ENCODE data around the gene RNF4. TPM values are rescaled to one million over a fixed set of nuclear protein-coding genes. Genes with fewer than 3 reads are reported as not detected.

RNF4 gene
- total and polyA plus RNA-seq, 2 donors, result 41.3 to 43.1 TPM

DNA sequence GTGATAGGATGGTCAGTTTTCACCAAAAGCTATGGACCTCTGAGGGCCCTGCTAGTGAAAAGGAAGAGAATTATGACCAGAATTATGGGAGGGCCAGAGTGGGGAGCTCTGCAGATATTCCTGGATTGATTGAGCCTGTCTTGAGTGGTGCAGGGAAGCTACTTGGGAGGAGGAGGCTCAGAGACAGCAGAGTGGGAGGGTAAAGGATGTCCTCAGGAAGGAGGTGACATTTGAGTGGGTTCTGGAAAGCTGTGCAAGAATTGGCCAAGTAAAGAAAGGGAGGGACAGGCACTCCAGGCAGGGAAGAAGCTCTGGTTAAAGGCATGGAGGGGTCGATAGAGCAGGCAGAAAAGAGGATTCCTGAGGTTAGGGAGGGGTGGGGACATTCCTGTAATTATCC lies 24.1 kb downstream of the RNF4 start:
- no peak overlapping the region for H3K4me3 ChIP-seq (ENCODE audit: low read length in 2 of 2)
- 94% methylated on average over 1 of the region's 1 CpG for WGBS
- no peaks in the 10 kb centered on the region for H3K4me1 ChIP-seq (ENCODE audit: control insufficient read depth in 2 of 2, insufficient read depth in 2 of 2, low read length in 2 of 2)
- H3K27me3 ChIP-seq (ENCODE audit: control insufficient read depth in 2 of 2, insufficient read depth in 1 of 2, low read length in 1 of 2), result no peaks in the 10 kb centered on the region
- no peak for DNase-seq (ENCODE audit: low read depth in 6 of 9, low spot score in 9 of 9)
- no peak overlapping the region for H3K27ac ChIP-seq (ENCODE audit: low read depth in 1 of 2, low read length in 1 of 2)
- H3K36me3 ChIP-seq (ENCODE audit: control insufficient read depth in 2 of 2, insufficient read depth in 2 of 2, low read length in 1 of 2), result peaks cover 75 to 79% of the 10 kb centered on the region in 2 donors
- H3K9me3 ChIP-seq (ENCODE audit: control insufficient read depth in 2 of 2, insufficient read depth in 1 of 2, low read length in 1 of 2), result no peaks in the 10 kb centered on the region

DNA sequence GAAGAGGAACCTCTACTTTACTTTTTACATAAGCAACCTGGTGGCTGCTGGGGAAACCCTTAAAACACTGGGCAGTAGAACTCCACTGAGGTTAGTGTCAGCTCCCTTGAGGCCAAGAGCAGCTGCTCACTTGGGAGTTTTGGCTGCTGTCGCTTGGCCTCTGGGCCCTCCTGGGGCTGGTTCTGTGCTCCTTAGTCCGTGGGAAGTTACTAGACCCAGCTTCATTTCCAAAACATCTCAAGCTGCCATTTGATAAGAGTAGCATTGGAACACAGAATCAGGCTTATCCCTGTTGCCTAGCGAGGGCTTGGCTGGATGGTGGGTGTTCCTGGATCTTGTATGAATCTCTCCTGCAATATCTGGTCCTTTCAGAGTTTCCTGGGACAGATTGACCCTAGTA lies 26.1 kb downstream of the RNF4 start:
- H3K27me3 ChIP-seq (ENCODE audit: control insufficient read depth in 2 of 2, insufficient read depth in 1 of 2, low read length in 1 of 2), result no peaks in the 10 kb centered on the region
- no peak for DNase-seq (ENCODE audit: low read depth in 6 of 9, low spot score in 9 of 9)
- H3K36me3 ChIP-seq (ENCODE audit: control insufficient read depth in 2 of 2, insufficient read depth in 2 of 2, low read length in 1 of 2), result peaks cover 82 to 84% of the 10 kb centered on the region in 2 donors
- H3K27ac ChIP-seq (ENCODE audit: low read depth in 1 of 2, low read length in 1 of 2), result no peak overlapping the region
- 96% methylated on average over 3 of the region's 3 CpGs for WGBS
- H3K9me3 ChIP-seq (ENCODE audit: control insufficient read depth in 2 of 2, insufficient read depth in 1 of 2, low read length in 1 of 2), result no peaks in the 10 kb centered on the region
- no peaks in the 10 kb centered on the region for H3K4me1 ChIP-seq (ENCODE audit: control insufficient read depth in 2 of 2, insufficient read depth in 2 of 2, low read length in 2 of 2)
- H3K4me3 ChIP-seq (ENCODE audit: low read length in 2 of 2), result no peak overlapping the region

DNA sequence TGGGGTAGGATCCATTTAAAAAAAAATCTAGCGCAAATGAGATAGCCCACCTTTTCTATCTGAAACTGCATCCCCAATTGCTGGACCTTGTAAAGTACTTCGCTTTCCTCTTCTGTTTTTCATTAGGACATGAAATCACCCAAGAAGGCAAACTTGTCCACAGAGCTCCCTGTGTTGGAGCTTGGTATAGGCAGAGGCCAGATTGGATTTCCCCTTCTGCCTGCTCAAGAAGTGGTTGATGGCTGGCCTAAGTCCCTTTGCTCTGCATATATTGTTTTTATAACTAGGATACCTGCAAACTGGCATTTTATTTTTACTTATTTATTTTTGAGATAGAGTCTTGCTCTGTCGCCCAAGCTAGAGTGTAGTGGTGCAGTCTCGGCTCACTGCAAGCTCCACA lies 28.4 kb downstream of the RNF4 start:
- no peaks in the 10 kb centered on the region for H3K27me3 ChIP-seq (ENCODE audit: control insufficient read depth in 2 of 2, insufficient read depth in 1 of 2, low read length in 1 of 2)
- H3K4me3 ChIP-seq (ENCODE audit: low read length in 2 of 2), result no peak overlapping the region
- H3K27ac ChIP-seq (ENCODE audit: low read depth in 1 of 2, low read length in 1 of 2), result peak overlapping the region in 1 of 2 donors; percentile 31
- no peaks in the 10 kb centered on the region for H3K9me3 ChIP-seq (ENCODE audit: control insufficient read depth in 2 of 2, insufficient read depth in 1 of 2, low read length in 1 of 2)
- H3K4me1 ChIP-seq (ENCODE audit: control insufficient read depth in 2 of 2, insufficient read depth in 2 of 2, low read length in 2 of 2), result no peaks in the 10 kb centered on the region
- 98% methylated on average over 4 of the region's 4 CpGs for WGBS
- no peak for DNase-seq (ENCODE audit: low read depth in 6 of 9, low spot score in 9 of 9)
- H3K36me3 ChIP-seq (ENCODE audit: control insufficient read depth in 2 of 2, insufficient read depth in 2 of 2, low read length in 1 of 2), result peaks cover 83 to 84% of the 10 kb centered on the region in 2 donors

DNA sequence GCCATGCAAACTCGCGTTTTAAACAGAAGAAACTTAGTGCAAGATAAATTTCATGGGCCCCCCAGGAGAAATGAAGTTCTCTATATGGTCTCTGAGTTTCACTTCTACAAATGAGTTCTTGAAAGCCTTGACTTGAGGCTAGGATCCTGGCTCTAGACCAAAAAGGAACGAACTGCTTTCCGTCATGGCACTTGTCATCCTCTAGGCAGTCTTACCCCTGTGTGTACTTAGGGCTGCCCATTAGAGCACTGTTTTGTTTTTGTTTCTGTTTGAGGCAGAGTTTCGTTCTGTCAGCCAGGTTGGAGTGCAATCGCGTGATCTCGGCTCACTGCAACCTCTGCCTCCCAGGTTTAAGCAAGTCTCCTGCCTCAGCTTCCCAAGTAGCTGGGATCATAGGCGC lies 29.0 kb downstream of the RNF4 start:
- Histone ChIP-seq H3K4me3 (ENCODE audit: low read length in 2 of 2) (no peak overlapping the region), H3K9me3 (ENCODE audit: control insufficient read depth in 2 of 2, insufficient read depth in 1 of 2, low read length in 1 of 2) (no peaks in the 10 kb centered on the region), H3K36me3 (ENCODE audit: control insufficient read depth in 2 of 2, insufficient read depth in 2 of 2, low read length in 1 of 2) (peaks cover 82% of the 10 kb centered on the region in 2 donors), H3K4me1 (ENCODE audit: control insufficient read depth in 2 of 2, insufficient read depth in 2 of 2, low read length in 2 of 2) (no peaks in the 10 kb centered on the region), H3K27me3 (ENCODE audit: control insufficient read depth in 2 of 2, insufficient read depth in 1 of 2, low read length in 1 of 2) (no peaks in the 10 kb centered on the region), H3K27ac (ENCODE audit: low read depth in 1 of 2, low read length in 1 of 2) (no peak overlapping the region)
- peak in 1 of 9 donors; percentile 33 for DNase-seq (ENCODE audit: low read depth in 6 of 9, low spot score in 9 of 9)
- WGBS, result 95% methylated on average over 9 of the region's 9 CpGs

DNA sequence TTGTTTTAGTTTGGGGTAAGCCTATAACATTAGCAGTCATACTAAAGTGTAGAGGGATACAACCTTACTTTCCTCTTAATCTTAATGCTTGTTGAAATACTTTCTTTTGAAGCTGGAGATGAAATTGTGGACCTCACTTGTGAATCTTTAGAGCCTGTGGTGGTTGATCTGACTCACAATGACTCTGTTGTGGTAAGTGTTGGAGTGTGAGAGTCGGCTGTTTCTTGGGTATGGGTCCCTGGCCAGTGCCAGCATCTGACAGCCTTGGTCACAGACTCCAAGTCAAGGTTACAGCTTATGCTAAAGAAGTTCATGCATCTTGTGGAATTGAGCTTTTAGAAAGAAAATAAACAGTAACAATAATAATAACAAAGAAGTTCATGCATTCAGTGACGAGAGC lies 31.6 kb downstream of the RNF4 start:
- H3K9me3 ChIP-seq (ENCODE audit: control insufficient read depth in 2 of 2, insufficient read depth in 1 of 2, low read length in 1 of 2), result no peaks in the 10 kb centered on the region
- peaks cover 72 to 84% of the 10 kb centered on the region in 2 donors for H3K36me3 ChIP-seq (ENCODE audit: control insufficient read depth in 2 of 2, insufficient read depth in 2 of 2, low read length in 1 of 2)
- 97% methylated on average over 2 of the region's 2 CpGs for WGBS

DNA sequence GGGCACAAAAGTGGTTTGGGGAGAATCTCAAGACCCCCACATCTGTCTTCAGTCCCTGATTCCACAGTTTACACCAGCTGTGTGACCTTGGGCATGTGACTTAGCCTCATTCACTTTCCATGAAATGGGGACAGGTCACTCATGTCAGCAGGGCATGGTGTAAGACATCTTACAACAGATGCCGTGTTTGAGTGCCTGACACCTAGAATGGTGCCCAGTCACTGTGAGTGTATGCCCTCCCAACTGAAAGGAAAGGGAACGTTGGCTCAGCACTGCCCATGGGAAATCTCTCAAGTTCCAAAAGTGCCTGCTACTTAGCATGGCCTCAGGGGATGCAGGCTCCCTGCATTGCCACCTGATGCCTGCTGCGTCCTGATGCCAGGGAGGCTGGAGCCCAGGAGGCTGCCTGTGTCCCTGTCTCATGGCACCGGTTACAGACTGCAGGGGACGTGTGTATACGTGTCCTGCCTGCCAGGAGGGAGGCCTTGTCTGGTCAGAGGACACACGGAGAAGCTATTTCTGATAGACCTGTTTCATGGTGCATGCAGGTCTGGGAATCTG lies 32.2 kb downstream of the RNF4 start:
- Histone ChIP-seq H3K4me3 (ENCODE audit: low read length in 2 of 2) (no peak overlapping the region), H3K36me3 (ENCODE audit: control insufficient read depth in 2 of 2, insufficient read depth in 2 of 2, low read length in 1 of 2) (peaks cover 73 to 85% of the 10 kb centered on the region in 2 donors), H3K27me3 (ENCODE audit: control insufficient read depth in 2 of 2, insufficient read depth in 1 of 2, low read length in 1 of 2) (no peaks in the 10 kb centered on the region), H3K27ac (ENCODE audit: low read depth in 1 of 2, low read length in 1 of 2) (no peak overlapping the region), H3K9me3 (ENCODE audit: control insufficient read depth in 2 of 2, insufficient read depth in 1 of 2, low read length in 1 of 2) (no peaks in the 10 kb centered on the region), H3K4me1 (ENCODE audit: control insufficient read depth in 2 of 2, insufficient read depth in 2 of 2, low read length in 2 of 2) (no peaks in the 10 kb centered on the region)
- 98% methylated on average over 7 of the region's 7 CpGs for WGBS
- DNase-seq (ENCODE audit: low read depth in 6 of 9, low spot score in 9 of 9), result no peak

More for the DNA sequence above, 31.6 kb downstream of the RNF4 start:
- Histone ChIP-seq H3K4me3 (ENCODE audit: low read length in 2 of 2) (no peak overlapping the region), H3K27me3 (ENCODE audit: control insufficient read depth in 2 of 2, insufficient read depth in 1 of 2, low read length in 1 of 2) (no peaks in the 10 kb centered on the region), H3K27ac (ENCODE audit: low read depth in 1 of 2, low read length in 1 of 2) (no peak overlapping the region), H3K4me1 (ENCODE audit: control insufficient read depth in 2 of 2, insufficient read depth in 2 of 2, low read length in 2 of 2) (no peaks in the 10 kb centered on the region)
- DNase-seq (ENCODE audit: low read depth in 6 of 9, low spot score in 9 of 9), result no peak

DNA sequence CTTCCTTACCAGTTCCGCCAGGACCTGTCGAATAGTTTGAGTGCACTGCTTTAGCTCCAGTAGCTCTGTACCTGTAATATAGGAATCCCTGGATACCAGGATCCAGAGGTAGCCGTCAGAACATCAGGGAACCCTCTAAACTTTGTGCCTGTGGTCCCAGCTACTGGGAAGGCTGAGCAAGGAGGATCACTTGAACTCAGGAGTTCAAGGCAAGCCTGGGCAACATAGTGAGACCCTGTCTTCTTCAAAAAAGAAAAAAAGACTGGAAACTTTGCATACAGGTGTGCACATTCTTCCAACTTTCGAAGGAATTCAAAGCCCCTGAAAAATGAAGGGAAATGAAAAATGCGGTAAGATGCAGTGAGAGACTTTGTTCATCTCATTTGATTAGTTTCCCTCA lies 34.9 kb downstream of the RNF4 start:
- no peaks in the 10 kb centered on the region for H3K9me3 ChIP-seq (ENCODE audit: control insufficient read depth in 2 of 2, insufficient read depth in 1 of 2, low read length in 1 of 2)
- 98% methylated on average over 5 of the region's 5 CpGs for WGBS
- no peaks in the 10 kb centered on the region for H3K4me1 ChIP-seq (ENCODE audit: control insufficient read depth in 2 of 2, insufficient read depth in 2 of 2, low read length in 2 of 2)
- no peak overlapping the region for H3K4me3 ChIP-seq (ENCODE audit: low read length in 2 of 2)
- H3K27ac ChIP-seq (ENCODE audit: low read depth in 1 of 2, low read length in 1 of 2), result no peak overlapping the region
- H3K27me3 ChIP-seq (ENCODE audit: control insufficient read depth in 2 of 2, insufficient read depth in 1 of 2, low read length in 1 of 2), result no peaks in the 10 kb centered on the region
- H3K36me3 ChIP-seq (ENCODE audit: control insufficient read depth in 2 of 2, insufficient read depth in 2 of 2, low read length in 1 of 2), result peaks cover 63 to 82% of the 10 kb centered on the region in 2 donors
- DNase-seq (ENCODE audit: low read depth in 6 of 9, low spot score in 9 of 9), result no peak

DNA sequence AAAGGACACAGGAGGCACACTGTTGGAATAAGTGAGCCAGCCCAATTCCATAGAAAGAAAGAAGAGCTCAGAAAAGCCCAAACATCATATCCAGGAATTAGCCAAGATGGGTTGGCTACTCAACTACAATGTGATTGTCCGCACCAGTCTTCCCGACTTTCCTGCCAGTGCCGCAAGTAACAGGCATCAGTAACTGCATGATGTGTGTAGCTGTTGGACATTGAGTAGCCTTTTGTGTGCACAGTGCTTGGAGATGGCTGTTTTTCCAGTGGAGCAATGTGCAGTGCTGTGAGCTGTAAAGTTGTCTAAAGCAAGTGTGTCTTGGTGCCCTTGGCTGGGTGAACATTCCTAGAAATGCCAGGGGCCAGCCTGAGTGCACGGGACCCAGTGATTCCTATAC lies 38.4 kb downstream of the RNF4 start:
- H3K4me1 ChIP-seq (ENCODE audit: control insufficient read depth in 2 of 2, insufficient read depth in 2 of 2, low read length in 2 of 2), result no peaks in the 10 kb centered on the region
- peaks cover 65 to 79% of the 10 kb centered on the region in 2 donors for H3K36me3 ChIP-seq (ENCODE audit: control insufficient read depth in 2 of 2, insufficient read depth in 2 of 2, low read length in 1 of 2)
- WGBS, result 97% methylated on average over 4 of the region's 4 CpGs
- no peaks in the 10 kb centered on the region for H3K27me3 ChIP-seq (ENCODE audit: control insufficient read depth in 2 of 2, insufficient read depth in 1 of 2, low read length in 1 of 2)
- H3K27ac ChIP-seq (ENCODE audit: low read depth in 1 of 2, low read length in 1 of 2), result no peak overlapping the region
- no peak for DNase-seq (ENCODE audit: low read depth in 6 of 9, low spot score in 9 of 9)
- no peak overlapping the region for H3K4me3 ChIP-seq (ENCODE audit: low read length in 2 of 2)
- no peaks in the 10 kb centered on the region for H3K9me3 ChIP-seq (ENCODE audit: control insufficient read depth in 2 of 2, insufficient read depth in 1 of 2, low read length in 1 of 2)

DNA sequence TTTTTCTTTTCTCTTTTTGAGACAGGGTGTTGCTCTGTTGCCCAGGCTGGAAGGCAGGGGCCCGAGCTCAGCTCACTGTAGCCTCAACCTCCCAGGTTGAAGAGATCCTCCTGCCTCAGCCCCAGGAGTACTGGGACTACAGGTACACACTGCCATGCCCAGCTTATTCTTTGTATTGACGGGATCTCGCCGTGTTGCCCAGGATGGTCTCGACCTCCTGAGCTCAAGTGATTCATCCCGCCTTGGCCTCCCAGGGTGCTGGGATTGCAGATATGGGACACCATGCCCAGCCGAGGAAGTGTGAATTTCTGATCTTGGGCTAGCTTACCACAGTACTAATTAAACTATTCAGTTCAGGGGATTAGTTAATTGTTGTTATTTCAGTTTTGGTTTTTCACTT lies 38.9 kb downstream of the RNF4 start:
- 97% methylated on average over 7 of the region's 7 CpGs for WGBS
- H3K27ac ChIP-seq (ENCODE audit: low read depth in 1 of 2, low read length in 1 of 2), result no peak overlapping the region
- no peaks in the 10 kb centered on the region for H3K9me3 ChIP-seq (ENCODE audit: control insufficient read depth in 2 of 2, insufficient read depth in 1 of 2, low read length in 1 of 2)
- peaks cover 66 to 82% of the 10 kb centered on the region in 2 donors for H3K36me3 ChIP-seq (ENCODE audit: control insufficient read depth in 2 of 2, insufficient read depth in 2 of 2, low read length in 1 of 2)
- no peak for DNase-seq (ENCODE audit: low read depth in 6 of 9, low spot score in 9 of 9)
- H3K4me3 ChIP-seq (ENCODE audit: low read length in 2 of 2), result no peak overlapping the region
- H3K4me1 ChIP-seq (ENCODE audit: control insufficient read depth in 2 of 2, insufficient read depth in 2 of 2, low read length in 2 of 2), result no peaks in the 10 kb centered on the region
- no peaks in the 10 kb centered on the region for H3K27me3 ChIP-seq (ENCODE audit: control insufficient read depth in 2 of 2, insufficient read depth in 1 of 2, low read length in 1 of 2)
